Prostate gland (tissue), 2 donors: Measurements from ENCODE around the gene MLF2.

ENCODE experiments used
- CTCF ChIP-seq, 4 experiments: fragments of 200-600 bp in 2 of 4; fragments of 450-650 bp in 2 of 4; sonication (generic) in 2 of 4; IDR thresholded peaks; 1 replicate in 3 of 4; 2 replicates in 1 of 4; pipeline ENCODE4 v1.5.1; 2016 to 2019; ENCODE audit warnings: antibody characterized with exemption in 4 of 4, mild to moderate bottlenecking in 2 of 4, moderate library complexity in 2 of 4
- POLR2A ChIP-seq: fragments of 450-650 bp; IDR thresholded peaks from one replicate; pipeline ENCODE4 v1.6.1; 2016; ENCODE audit warnings: antibody characterized with exemption, mild to moderate bottlenecking

DNA sequence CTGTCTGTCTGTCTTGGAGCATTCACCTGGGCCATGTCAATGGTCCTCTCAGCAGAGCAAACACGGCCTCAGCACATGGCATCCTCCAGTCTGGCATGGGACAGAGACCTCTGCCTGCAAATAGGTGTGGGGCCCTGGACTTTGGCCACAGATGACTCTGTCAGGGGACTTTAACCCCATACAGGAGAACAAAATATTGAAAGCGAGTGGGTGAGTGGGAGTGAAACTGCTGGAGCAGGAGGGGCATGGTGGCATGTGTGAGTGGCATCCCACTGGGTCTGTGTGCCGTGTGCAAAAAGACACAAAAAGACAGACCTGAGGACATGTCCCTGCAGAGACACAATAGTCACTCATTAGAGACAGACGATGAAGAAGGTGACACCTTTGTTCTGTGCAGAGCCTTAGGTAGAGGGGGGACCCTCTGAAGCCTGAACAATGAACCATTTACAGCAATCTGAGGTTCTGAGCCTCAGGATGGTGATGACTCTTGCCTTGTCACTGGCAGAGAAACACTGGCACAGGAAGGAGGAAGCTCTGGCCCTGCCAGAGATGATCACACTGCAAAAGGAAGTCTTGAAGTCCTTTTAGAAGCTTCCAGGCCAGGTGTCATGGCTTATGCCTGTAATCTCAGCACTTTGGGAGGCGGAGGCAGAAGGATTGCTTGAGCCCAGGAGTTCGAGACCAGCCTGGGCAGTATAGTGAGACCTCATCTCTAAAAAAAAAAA, 26.9 kb upstream of the MLF2 start:
- no peak for TF ChIP-seq CTCF (IDR thresholded peaks at IDR 0.05)
- no peak for TF ChIP-seq POLR2A
